Adrenal gland (tissue), 12 donors: ENCODE results near the gene PCNX2. TPM values are rescaled to one million over a fixed set of nuclear protein-coding genes. Genes with fewer than 3 reads are reported as not detected.
"Not testable (repeated sequence)": the region's sequence is repeated elsewhere in the genome, so short reads cannot be mapped to it uniquely, and the experiment has no call there.

ENCODE experiments used
- DNase-seq, 7 donors: peaks; one replicate each; pipeline ENCODE4 v3.0.0-alpha.2; 2019 to 2020
- H3K27ac ChIP-seq, 5 donors: fragments of 200-600 bp; sonication (generic) in 4 of 5; 1 replicate in 3 of 5; 2 replicates in 2 of 5; pipeline versions ENCODE4 v1.5.1 to v1.8.0; 2016 to 2020; ENCODE audit warnings: mild to moderate bottlenecking in 1 of 5
- H3K27me3 ChIP-seq: fragments of 200-600 bp; 2 replicates; pipeline ENCODE4 v1.8.0; 2021
- H3K36me3 ChIP-seq, 2 donors: fragments of 200-600 bp; replicated peaks in 1 of 2; 1 replicate in 1 of 2; 2 replicates in 1 of 2; pipeline versions ENCODE4 v1.5.1 to v1.8.0; 2018 to 2022
- H3K4me1 ChIP-seq, 2 donors: fragments of 200-600 bp; replicated peaks in 1 of 2; 1 replicate in 1 of 2; 2 replicates in 1 of 2; pipeline versions ENCODE4 v1.5.1 to v1.8.0; 2018 to 2021
- H3K4me3 ChIP-seq, 4 donors: fragments of 200-600 bp; sonication (generic) in 3 of 4; one replicate each; pipeline ENCODE4 v1.5.1; 2016 to 2018
- H3K9me3 ChIP-seq, 3 donors: fragments of 200-600 bp; sonication (generic) in 1 of 3; replicated peaks in 1 of 3; 1 replicate in 2 of 3; 2 replicates in 1 of 3; pipeline versions ENCODE4 v1.5.1 to v1.8.0; 2016 to 2021
- POLR2A ChIP-seq, 2 donors: fragments of 450-650 bp; IDR thresholded peaks; one replicate each; pipeline ENCODE4 v1.6.1; 2017; ENCODE audit warnings: antibody characterized with exemption in 2 of 2, mild to moderate bottlenecking in 2 of 2, moderate library complexity in 1 of 2
- WGBS, 4 donors: extraction: QIAGEN DNeasy Blood & Tissue Kit in 2 of 4; methylation state at CpG; one replicate each; pipeline versions ENCODE4 v1.1.5 to v1.1.7; 2013 to 2017; 5-methylcytosine and 5-hydroxymethylcytosine counted together
- intact Hi-C, 2 donors: fragments of 100-400 bp; cut with DNase I; formaldehyde crosslinking; loops; one replicate each; pipeline versions ENCODE4 v1.14.1 to v1.15.0; 2022 to 2023
- polyA plus RNA-seq, 3 donors: library from polyadenylated mRNA; stranded (reverse); fragments of 200-250 nt in 2 of 3; fragments of 350-450 nt in 1 of 3; fragmentation: Illumina TruSeq in 1 of 3; extraction: RNeasy Lipid Tissue Mini Kit (QIAGEN cat#74804) in 1 of 3; gene quantifications; one replicate each; pipeline ENCODE4 v1.2.3, GENCODE V29; 2013 to 2014
- total RNA-seq, 9 donors: library from RNA; depleted of rRNA in 4 of 9; stranded (reverse); fragments of >200 nt in 4 of 9; fragments of 120-200 nt in 1 of 9; fragmentation: NEBNext Ultra II Directional in 1 of 9; extraction: Animal tissue kit (Norgen Biotek cat#: 25700) in 1 of 9; gene quantifications; one replicate each; pipeline versions ENCODE4 v1.1.0 to v1.2.4, GENCODE V29; 2013 to 2023
- TF ChIP-seq, protein P1 (sequence below), 6 experiments: fragments of 450-650 bp in 4 of 6; fragments of 200-600 bp in 2 of 6; sonication (generic) in 1 of 6; IDR thresholded peaks; 1 replicate in 5 of 6; 2 replicates in 1 of 6; pipeline versions ENCODE4 v1.5.1 to v1.8.0; 2016 to 2021; ENCODE audit warnings: antibody characterized with exemption in 6 of 6, mild to moderate bottlenecking in 2 of 6, moderate library complexity in 1 of 6
- donor health status: healthy with polysubstance abuse.
- donor health status: Bipolar disorder and iron deficiency.
- donor health status: DM: yes; HTN: yes; CAD: no.
- donor health status: DM: no; HTN: no; CAD: no.
- donor health status: DM: no; HTN: no; CAD: no.
- donor health status: DM: yes; HTN: yes; CAD: no.

PCNX2 gene
- total and polyA plus RNA-seq, 12 donors, result 2.2 to 14.5 (median 5.5) TPM

DNA sequence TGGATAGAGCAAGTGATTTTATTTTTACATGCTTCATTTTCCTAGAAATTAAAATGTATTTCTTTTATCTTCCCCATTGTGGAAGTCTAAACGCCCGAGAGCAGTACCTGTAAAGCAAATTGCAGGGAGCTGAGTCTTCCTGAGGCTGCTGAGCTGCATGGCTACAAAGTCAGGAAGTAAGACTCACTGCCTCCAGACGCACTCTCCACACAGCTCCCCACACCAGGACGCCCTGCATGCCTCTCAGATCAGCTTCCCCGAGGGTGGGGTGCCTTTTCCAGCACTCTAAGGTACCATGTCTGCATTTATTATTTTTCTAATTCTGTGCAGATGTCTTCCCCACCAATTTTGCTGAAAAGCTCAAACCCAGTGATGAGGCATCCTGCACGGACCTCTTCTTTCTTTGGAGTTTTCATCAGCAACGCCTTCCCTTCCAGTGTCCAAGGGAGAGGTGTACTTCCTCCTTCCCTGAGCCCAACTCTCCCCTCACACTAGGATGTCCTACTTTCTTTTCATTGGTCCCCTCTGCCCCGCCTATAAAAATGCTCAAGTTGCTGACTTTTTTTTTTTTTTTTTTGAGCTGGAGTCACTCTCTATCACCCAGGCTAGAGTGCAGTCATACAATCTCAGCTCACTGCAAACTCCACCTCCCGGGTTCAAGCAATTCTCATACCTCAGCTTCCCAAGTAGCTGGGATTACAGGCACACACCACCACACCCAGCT, 114.7 kb downstream of the PCNX2 start:
- no peak overlapping the region for H3K4me3 ChIP-seq
- TF ChIP-seq POLR2A (IDR thresholded peaks at IDR 0.05), result no peak
- TF ChIP-seq, protein P1, sequence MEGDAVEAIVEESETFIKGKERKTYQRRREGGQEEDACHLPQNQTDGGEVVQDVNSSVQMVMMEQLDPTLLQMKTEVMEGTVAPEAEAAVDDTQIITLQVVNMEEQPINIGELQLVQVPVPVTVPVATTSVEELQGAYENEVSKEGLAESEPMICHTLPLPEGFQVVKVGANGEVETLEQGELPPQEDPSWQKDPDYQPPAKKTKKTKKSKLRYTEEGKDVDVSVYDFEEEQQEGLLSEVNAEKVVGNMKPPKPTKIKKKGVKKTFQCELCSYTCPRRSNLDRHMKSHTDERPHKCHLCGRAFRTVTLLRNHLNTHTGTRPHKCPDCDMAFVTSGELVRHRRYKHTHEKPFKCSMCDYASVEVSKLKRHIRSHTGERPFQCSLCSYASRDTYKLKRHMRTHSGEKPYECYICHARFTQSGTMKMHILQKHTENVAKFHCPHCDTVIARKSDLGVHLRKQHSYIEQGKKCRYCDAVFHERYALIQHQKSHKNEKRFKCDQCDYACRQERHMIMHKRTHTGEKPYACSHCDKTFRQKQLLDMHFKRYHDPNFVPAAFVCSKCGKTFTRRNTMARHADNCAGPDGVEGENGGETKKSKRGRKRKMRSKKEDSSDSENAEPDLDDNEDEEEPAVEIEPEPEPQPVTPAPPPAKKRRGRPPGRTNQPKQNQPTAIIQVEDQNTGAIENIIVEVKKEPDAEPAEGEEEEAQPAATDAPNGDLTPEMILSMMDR (IDR thresholded peaks at IDR 0.05), result no peak

DNA sequence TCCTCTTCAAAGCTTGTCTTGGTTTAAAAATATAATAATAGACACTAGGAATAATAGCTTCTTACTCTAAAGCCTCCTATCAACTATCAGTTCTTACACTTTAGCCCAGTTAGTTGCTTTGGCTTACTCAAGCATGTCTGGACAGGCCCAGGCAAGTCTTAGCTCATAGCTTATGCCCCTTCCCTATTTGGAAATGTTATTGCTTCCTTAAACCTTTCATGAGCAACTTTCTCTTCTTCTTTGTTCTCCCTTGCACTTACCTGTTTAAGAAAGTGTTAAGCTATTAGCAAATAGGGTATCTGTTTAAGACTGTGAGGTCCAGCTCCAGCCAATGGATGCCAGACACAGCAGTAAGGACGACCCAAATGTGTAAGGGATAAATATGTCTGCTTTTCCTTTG, 115.9 kb downstream of the PCNX2 start:
- not testable (repeated sequence) for DNase-seq, H3K9me3 ChIP-seq, H3K36me3 ChIP-seq, H3K27ac ChIP-seq, H3K4me3 ChIP-seq, H3K27me3 ChIP-seq, H3K4me1 ChIP-seq
- WGBS, 4 donors, result 89 to 94% (median 92%) methylated on average over 1 of the region's 1 CpG
- intact Hi-C loops, result loop anchor here in 1 of 2 donors (10.0 kb wide), 1 partner anchor 545 kb away; the partner anchor contains the start of gene SIPA1L2

More for the DNA sequence above, 114.7 kb downstream of the PCNX2 start:
- intact Hi-C loops, result no loop called here
- H3K9me3 ChIP-seq, result no peaks in the 10 kb centered on the region
- no peak for DNase-seq
- H3K4me1 ChIP-seq, result no peaks in the 10 kb centered on the region
- H3K27me3 ChIP-seq, result no peaks in the 10 kb centered on the region
- no peak overlapping the region for H3K27ac ChIP-seq
- no peaks in the 10 kb centered on the region for H3K36me3 ChIP-seq
- WGBS, 4 donors, result 85 to 92% (median 89%) methylated on average over 9 of the region's 9 CpGs

DNA sequence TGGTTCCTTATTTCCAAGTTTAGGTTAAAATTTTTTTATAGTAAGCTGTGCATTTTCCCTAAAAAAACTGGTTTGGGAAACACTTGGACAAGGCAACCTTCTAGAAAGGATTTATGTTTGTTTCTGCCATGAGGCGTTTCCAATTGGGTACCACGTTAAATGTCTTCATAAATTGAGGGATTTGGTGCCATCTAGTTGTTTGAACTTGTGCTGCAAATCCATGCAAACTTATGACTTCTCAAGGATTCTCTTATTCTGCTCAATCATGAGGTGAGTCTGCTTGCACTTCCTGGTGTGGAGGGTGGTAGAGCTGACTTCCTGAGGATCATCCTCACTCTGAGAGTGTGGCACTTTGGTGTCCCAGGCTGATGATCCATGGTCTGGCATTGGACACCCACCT, 123.3 kb downstream of the PCNX2 start:
- H3K27ac ChIP-seq, result no peak overlapping the region
- no peaks in the 10 kb centered on the region for H3K9me3 ChIP-seq
- intact Hi-C loops, result loop anchor here in 1 of 2 donors (10.0 kb wide), 1 partner anchor 537 kb away; the partner anchor contains the start of gene SIPA1L2
- peak in 2 of 7 donors; percentile 13 to 20 for DNase-seq
- H3K4me3 ChIP-seq, result no peak overlapping the region
- 32 to 62% (median 46%) methylated on average over 2 of the region's 2 CpGs for WGBS, 4 donors
- H3K4me1 ChIP-seq, result no peaks in the 10 kb centered on the region
- no peaks in the 10 kb centered on the region for H3K27me3 ChIP-seq
- H3K36me3 ChIP-seq, result no peaks in the 10 kb centered on the region
- TF ChIP-seq, protein P1 (IDR thresholded peaks at IDR 0.05), result peak; percentile 5 to 51 (median 39)
- TF ChIP-seq POLR2A (IDR thresholded peaks at IDR 0.05), result no peak

DNA sequence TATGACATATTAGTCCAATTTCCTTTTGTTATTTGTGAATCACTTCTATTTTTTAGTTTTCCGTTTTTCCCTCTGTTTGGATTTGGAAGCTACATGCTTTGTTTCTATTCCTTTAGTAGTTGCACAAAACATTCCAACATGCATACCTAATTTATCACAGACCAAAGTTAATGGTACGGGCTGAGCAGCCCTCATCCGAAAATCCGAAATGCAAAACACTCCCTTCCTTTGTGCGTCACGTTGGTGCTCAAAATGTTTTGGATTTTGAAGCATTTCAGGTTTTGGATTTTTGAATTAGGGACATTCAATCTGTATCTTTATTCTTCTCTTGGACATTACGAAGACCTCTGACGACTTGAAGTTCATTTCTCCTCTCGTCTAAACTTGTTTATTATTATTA, 124.8 kb downstream of the PCNX2 start:
- intact Hi-C loops, result loop anchor here in 1 of 2 donors (10.0 kb wide), 1 partner anchor 536 kb away; the partner anchor contains the start of gene SIPA1L2
- H3K9me3 ChIP-seq, result no peaks in the 10 kb centered on the region
- no peaks in the 10 kb centered on the region for H3K4me1 ChIP-seq
- 94 to 96% (median 95%) methylated on average over 9 of the region's 9 CpGs for WGBS, 4 donors
- DNase-seq, result no peak
- no peak overlapping the region for H3K4me3 ChIP-seq
- no peak overlapping the region for H3K27ac ChIP-seq
- no peaks in the 10 kb centered on the region for H3K36me3 ChIP-seq
- H3K27me3 ChIP-seq, result no peaks in the 10 kb centered on the region
- TF ChIP-seq, protein P1 (IDR thresholded peaks at IDR 0.05), result no peak
- no peak for TF ChIP-seq POLR2A (IDR thresholded peaks at IDR 0.05)

DNA sequence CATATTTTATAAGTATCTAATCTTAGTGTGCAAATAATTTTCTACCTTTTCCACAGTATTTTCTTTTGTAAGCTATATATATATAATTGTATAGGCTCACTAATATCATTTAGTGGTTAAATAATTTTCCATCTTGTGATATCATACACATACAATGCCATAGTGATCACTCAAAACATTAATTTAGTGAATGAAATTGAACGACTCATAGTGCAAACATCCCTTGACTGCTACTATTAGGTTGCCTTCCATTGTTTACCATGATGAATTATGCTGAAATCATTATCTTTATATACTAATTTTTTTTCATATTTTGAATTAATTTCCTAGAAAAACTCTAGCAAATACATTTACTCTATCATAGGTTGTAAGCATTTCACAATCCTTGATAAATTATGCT, 127.1 kb downstream of the PCNX2 start:
- no peak for TF ChIP-seq POLR2A (IDR thresholded peaks at IDR 0.05)
- TF ChIP-seq, protein P1 (IDR thresholded peaks at IDR 0.05), result no peak
- H3K27ac ChIP-seq, result no peak overlapping the region
- H3K4me1 ChIP-seq, result no peaks in the 10 kb centered on the region
- 85 to 90% (median 87%) methylated on average over 1 of the region's 1 CpG for WGBS, 4 donors
- no peak overlapping the region for H3K4me3 ChIP-seq
- H3K36me3 ChIP-seq, result no peaks in the 10 kb centered on the region
- no peaks in the 10 kb centered on the region for H3K27me3 ChIP-seq
- no peak for DNase-seq
- no peaks in the 10 kb centered on the region for H3K9me3 ChIP-seq
- intact Hi-C loops, result no loop called here
